Measurements from ENCODE around the gene THBS4. TPM values are rescaled to one million over a fixed set of nuclear protein-coding genes. Genes with fewer than 3 reads are reported as not detected.

The THBS4 gene
- total RNA-seq, 1 experiment from 2014 or later: 11.8 TPM

GRCh38 chr5:80067531-80068245 lies 32.5 kb downstream of the THBS4 start:
- no peak overlapping the region for H3K27ac Mint-ChIP-seq

GRCh38 chr5:80068246-80068636 lies 33.1 kb downstream of the THBS4 start:
- H3K4me3 Mint-ChIP-seq: no peak overlapping the region
- POLR2A ChIA-PET: no interaction called here
- CTCF ChIA-PET: no interaction called here
- no peaks in the 10 kb centered on the region for H3K36me3 Mint-ChIP-seq
- ATAC-seq (no peak), DNase-seq (ENCODE audit: low spot score) (no peak)
- no peaks in the 10 kb centered on the region for H3K27me3 Mint-ChIP-seq (ENCODE audit: low read depth)
- TF ChIP-seq FOXP4 (CRISPR knock-in tag; IDR thresholded peaks at IDR 0.05) (no peak), ETV6 (CRISPR knock-in tag; IDR thresholded peaks at IDR 0.05) (no peak), CREM (CRISPR knock-in tag; IDR thresholded peaks at IDR 0.05) (no peak), KAT7 (CRISPR knock-in tag; IDR thresholded peaks at IDR 0.05; ENCODE audit: borderline replicate concordance) (no peak)
- peaks cover 16% of the 10 kb centered on the region for H3K4me1 Mint-ChIP-seq
- no peaks in the 10 kb centered on the region for H3K9me3 Mint-ChIP-seq
- no peak overlapping the region for H3K27ac Mint-ChIP-seq

More at GRCh38 chr5:80067531-80068245, 32.5 kb downstream of the THBS4 start:
- Mint-ChIP-seq H3K27me3 (ENCODE audit: low read depth) (no peaks in the 10 kb centered on the region), H3K4me3 (no peak overlapping the region), H3K36me3 (no peaks in the 10 kb centered on the region), H3K9me3 (no peaks in the 10 kb centered on the region), H3K4me1 (peaks cover 16% of the 10 kb centered on the region)
- POLR2A ChIA-PET: no interaction called here
- no peak for DNase-seq (ENCODE audit: low spot score)
- CTCF ChIA-PET: no interaction called here
- no peak for ATAC-seq
- TF ChIP-seq ARID4B (CRISPR knock-in tag; IDR thresholded peaks at IDR 0.05; ENCODE audit: borderline replicate concordance) (no peak), ERG (CRISPR knock-in tag; IDR thresholded peaks at IDR 0.05) (no peak), CBFB (CRISPR knock-in tag; IDR thresholded peaks at IDR 0.05; ENCODE audit: low read depth) (no peak), SOX15 (CRISPR knock-in tag; IDR thresholded peaks at IDR 0.05) (no peak)

- no peak for TF ChIP-seq ZNF423 (CRISPR knock-in tag; IDR thresholded peaks at IDR 0.05)
- TF ChIP-seq MXD4 (CRISPR knock-in tag; IDR thresholded peaks at IDR 0.05; ENCODE audit: borderline replicate concordance): no peak
- peak; percentile 74 for TF ChIP-seq PRDM15 (CRISPR knock-in tag; IDR thresholded peaks at IDR 0.05)
- no peak for TF ChIP-seq E2F1 (CRISPR knock-in tag; IDR thresholded peaks at IDR 0.05)
- TF ChIP-seq IRF1 (CRISPR knock-in tag; IDR thresholded peaks at IDR 0.05): no peak
- Mint-ChIP-seq H3K4me1 (peaks cover 16% of the 10 kb centered on the region), H3K9me3 (no peaks in the 10 kb centered on the region), H3K27ac (no peak overlapping the region), H3K27me3 (ENCODE audit: low read depth) (no peaks in the 10 kb centered on the region), H3K36me3 (no peaks in the 10 kb centered on the region), H3K4me3 (no peak overlapping the region)
- no peak for DNase-seq (ENCODE audit: low spot score)
- ChIA-PET POLR2A (no interaction called here), CTCF (no interaction called here)
- ATAC-seq: no peak
Measured at GRCh38 chr5:80068775-80069174, 33.6 kb downstream of the THBS4 start.
